C4-2B (cell line): Measurements from ENCODE around the gene PIK3CG.

Experiments used
- CTCF ChIP-seq: fragments of 450-650 bp; conservative IDR thresholded peaks from 2 replicates; pipeline ENCODE4 v1.5.1; 2017; ENCODE audit warnings: mild to moderate bottlenecking
- ZFX ChIP-seq: fragments of 450-650 bp; IDR thresholded peaks from 2 replicates; pipeline ENCODE4 v1.6.1; 2017

- no peak for TF ChIP-seq CTCF
- TF ChIP-seq ZFX, result no peak
Measured at GRCh38 chr7:106914018-106914607, 49.0 kb downstream of the PIK3CG start.
